Measurements from ENCODE around the gene PRPF40A. TPM values are rescaled to one million over a fixed set of nuclear protein-coding genes. Genes with fewer than 3 reads are reported as not detected.
A peak's percentile ranks its signal among the peaks of the same experiment; 100 is the strongest.

PRPF40A gene
- 158 and 261 TPM in 2 replicates for total RNA-seq (2014; rRNA removed; shearing (Covaris generic))
- 194 and 254 TPM in 2 replicates for polyA plus RNA-seq (2016; fragmentation: Nextera tagmentation; extraction: Ambion mirVana)
- long read RNA-seq, partial matches to known transcripts: 171 of 218 reads
- long read RNA-seq, other reads (novel, unspliced or antisense): 44 of 218 reads

GRCh38 chr2:152717228-152718075 is at the start of gene PRPF40A:
TSS of gene PRPF40A (minus strand) at chr2:152717461. CDS start at chr2:152717439, 22 bp downstream.
- Mint-ChIP-seq H3K27ac (peak within 1 kb of the TSS; percentile 99), H3K36me3 (ENCODE audit: low read depth) (peaks cover 58% of the 10 kb centered on the region), H3K4me1 (peaks cover 18% of the 10 kb centered on the region), H3K27me3 (ENCODE audit: insufficient read depth, low read depth, poor library complexity) (peaks cover 12% of the 10 kb centered on the region), H3K4me3 (peak within 1 kb of the TSS; percentile 96), H3K9me3 (no peaks in the 10 kb centered on the region; the same call in 1 of the 3 replicates)
- peaks cover 26% of the 10 kb centered on the region for H3K36me3 ChIP-seq (ENCODE audit: insufficient read depth)
- peaks cover 23% of the 10 kb centered on the region for H4K20me1 ChIP-seq (replicated peaks; ENCODE audit: insufficient read depth)
- peak within 1 kb of the TSS; percentile 98 for H3K27ac ChIP-seq (ENCODE audit: low read depth)
- peaks cover 11% of the 10 kb centered on the region for H3K4me1 ChIP-seq (ENCODE audit: insufficient read depth)
- DNase-seq (ENCODE audit: low spot score) (peak; percentile 98), ATAC-seq (peak; percentile 77)
- H3F3A ChIP-seq (replicated peaks; ENCODE audit: low read depth): no peaks in the 10 kb centered on the region
- TF ChIP-seq NANOG (IDR thresholded peaks at IDR 0.05; ENCODE audit: borderline replicate concordance) (peak; percentile 6; the same call in 1 of the 2 replicates), JUNB (IDR thresholded peaks at IDR 0.05; ENCODE audit: unreplicated experiment) (no peak), EZH2phosphoT487 (IDR thresholded peaks at IDR 0.05; ENCODE audit: unreplicated experiment) (no peak), CTCF (conservative IDR thresholded peaks at IDR 0.05; ENCODE audit: low read depth in 2 of 2) (no peak), ZNF331 (CRISPR knock-in tag; IDR thresholded peaks at IDR 0.05; ENCODE audit: low read depth) (no peak), ZNF462 (CRISPR knock-in tag; IDR thresholded peaks at IDR 0.05) (no peak), ETS1 (IDR thresholded peaks at IDR 0.05) (peak; percentile 89), CREB1 (CRISPR knock-in tag; IDR thresholded peaks at IDR 0.05; ENCODE audit: low read depth) (peak; percentile 90), POLR2AphosphoS5 (IDR thresholded peaks at IDR 0.05; ENCODE audit: low read depth) (peak; percentile 94), REST (IDR thresholded peaks at IDR 0.05; ENCODE audit: unreplicated experiment) (no peak), ZNF114 (CRISPR knock-in tag; IDR thresholded peaks at IDR 0.05) (no peak)
- peak within 1 kb of the TSS; percentile 94 for H3K4me3 ChIP-seq
- no peaks in the 10 kb centered on the region for H3K27me3 ChIP-seq (ENCODE audit: insufficient read depth)
- H3K79me2 ChIP-seq (replicated peaks; ENCODE audit: insufficient read depth): peaks cover 82% of the 10 kb centered on the region
- H2AFZ ChIP-seq: peak within 1 kb of the TSS; percentile 74
- H3K4me2 ChIP-seq: peak within 1 kb of the TSS; percentile 82
- no peaks in the 10 kb centered on the region for H3K9me2 ChIP-seq (ENCODE audit: insufficient read depth)
